HG03521 (cell line): ENCODE data around the gene TUFT1.

Experiments
- ATAC-seq: cut with Tn5 transposase; IDR thresholded peaks from one replicate; pipeline ENCODE4 v1.9.1; 2021; ENCODE audit warnings: mild to moderate bottlenecking, moderate library complexity; ENCODE audit not compliant: unreplicated experiment

TUFT1 gene

DNA sequence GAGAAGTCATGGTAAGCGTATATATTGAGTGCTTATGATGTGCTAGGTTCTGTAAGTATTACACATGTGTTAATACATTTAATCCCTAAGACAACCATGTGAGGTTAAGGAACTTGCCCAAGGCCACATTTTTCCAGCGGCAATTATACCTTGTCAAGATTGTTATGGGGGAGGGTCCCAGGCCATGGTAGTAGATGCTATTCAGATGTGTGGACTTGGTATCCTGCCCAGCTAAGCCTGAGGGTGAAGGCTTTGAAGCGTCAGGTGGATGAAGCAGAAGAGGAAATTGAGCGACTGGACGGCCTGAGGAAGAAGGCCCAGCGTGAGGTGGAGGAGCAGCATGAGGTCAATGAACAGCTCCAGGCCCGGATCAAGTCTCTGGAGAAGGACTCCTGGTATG lies 3.6 kb upstream of the TUFT1 start:
- ATAC-seq = no peak

GRCh38 chr1:151537112-151537511 lies 3.0 kb upstream of the TUFT1 start:
- no peak for ATAC-seq

DNA sequence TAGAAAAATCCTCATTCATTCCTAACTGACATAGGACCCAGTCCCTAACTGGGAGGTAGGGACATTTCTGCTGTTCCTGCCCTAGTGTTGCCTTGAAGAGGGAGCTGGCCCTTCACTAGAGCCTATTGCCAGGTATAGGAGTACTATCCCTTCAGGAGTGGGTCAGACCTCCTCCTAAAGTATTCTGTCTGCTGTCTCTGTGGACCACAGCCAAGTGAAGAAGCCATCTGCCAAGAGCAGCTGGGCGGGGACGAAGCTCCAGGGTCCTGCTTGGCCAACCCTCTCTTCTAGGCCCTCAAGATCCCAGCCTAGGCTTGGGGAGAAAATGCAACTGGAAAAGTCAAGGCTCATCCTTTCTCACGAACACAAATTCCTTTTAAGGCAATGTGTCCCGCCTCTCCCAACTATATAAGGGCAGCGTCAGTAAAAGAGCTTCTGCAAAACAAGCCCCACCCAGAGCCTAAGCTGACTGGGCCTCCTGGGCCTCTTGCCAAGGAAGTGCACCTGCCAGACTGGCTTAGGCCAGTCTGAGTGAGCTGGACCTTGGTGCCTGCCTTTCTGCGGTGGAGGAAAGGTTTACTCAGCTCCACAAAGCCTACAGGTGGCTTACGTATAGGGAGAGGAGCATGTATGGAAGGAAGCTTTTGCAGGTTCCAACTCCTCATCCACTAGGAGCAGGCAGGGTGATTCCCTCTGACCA lies 638 bp upstream of the TUFT1 start:
- ATAC-seq = no peak

DNA sequence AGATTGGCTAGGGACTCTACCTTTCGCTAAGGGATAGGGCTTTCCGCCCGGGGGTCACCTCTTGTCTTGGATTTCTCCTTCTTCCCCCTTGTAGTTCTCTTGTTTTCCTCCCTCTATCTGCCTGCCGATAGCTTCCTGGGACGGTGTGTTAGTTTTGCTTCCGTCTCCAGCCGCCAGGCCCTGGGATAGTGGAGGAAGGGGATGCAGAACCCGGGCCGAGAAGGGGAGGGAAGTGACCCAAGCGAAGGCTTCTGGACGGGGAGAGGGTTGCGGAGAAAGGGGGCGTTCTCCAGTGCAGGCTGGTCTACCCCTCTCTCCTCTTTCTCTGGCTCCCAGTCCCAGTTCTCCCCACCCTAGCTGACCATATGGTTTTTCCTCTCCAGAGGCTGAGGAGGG lies 871 bp downstream of the TUFT1 start:
- no peak for ATAC-seq

GRCh38 chr1:151541752-151542151 lies 1.6 kb downstream of the TUFT1 start:
- no peak for ATAC-seq

DNA sequence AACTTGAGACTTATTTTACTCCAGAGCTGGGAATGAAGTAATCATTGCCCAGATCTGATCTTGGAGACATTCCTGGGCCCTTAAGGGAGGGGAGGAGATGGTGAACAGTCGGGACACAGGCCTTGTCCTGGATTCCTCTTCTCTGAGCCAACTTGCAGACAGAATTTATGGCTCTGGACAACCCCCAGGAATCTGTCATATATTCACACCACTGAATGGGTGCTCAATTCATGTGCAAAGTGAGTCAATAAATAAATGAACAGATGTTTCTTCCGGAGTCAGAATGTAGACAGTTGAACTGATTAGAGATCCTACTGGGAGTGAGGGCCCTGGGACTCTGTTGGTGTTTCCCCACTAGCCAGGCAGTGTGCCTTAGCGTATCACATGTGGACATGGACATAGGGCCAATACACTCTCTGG lies 2.6 kb downstream of the TUFT1 start:
- no peak for ATAC-seq

DNA sequence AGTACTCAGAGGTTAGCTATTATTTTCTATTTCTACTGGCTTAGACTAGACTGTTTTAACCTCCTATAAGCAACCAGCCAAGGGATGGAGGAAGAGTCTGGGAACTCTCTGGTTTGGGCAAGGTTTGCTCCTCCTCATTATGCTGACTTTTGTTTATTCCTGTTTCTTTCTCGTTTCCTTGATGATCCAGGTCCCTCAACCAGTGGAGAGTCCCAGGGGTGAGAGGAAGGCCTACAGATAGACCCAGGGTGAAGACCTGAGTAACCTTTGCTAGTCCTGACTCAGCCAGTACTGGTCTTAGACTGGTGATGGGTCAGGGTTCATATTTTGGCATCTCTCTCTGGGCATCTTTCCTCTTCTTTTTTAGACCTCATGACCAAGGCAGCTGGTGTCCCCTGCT lies 5.4 kb downstream of the TUFT1 start:
- no peak for ATAC-seq

DNA sequence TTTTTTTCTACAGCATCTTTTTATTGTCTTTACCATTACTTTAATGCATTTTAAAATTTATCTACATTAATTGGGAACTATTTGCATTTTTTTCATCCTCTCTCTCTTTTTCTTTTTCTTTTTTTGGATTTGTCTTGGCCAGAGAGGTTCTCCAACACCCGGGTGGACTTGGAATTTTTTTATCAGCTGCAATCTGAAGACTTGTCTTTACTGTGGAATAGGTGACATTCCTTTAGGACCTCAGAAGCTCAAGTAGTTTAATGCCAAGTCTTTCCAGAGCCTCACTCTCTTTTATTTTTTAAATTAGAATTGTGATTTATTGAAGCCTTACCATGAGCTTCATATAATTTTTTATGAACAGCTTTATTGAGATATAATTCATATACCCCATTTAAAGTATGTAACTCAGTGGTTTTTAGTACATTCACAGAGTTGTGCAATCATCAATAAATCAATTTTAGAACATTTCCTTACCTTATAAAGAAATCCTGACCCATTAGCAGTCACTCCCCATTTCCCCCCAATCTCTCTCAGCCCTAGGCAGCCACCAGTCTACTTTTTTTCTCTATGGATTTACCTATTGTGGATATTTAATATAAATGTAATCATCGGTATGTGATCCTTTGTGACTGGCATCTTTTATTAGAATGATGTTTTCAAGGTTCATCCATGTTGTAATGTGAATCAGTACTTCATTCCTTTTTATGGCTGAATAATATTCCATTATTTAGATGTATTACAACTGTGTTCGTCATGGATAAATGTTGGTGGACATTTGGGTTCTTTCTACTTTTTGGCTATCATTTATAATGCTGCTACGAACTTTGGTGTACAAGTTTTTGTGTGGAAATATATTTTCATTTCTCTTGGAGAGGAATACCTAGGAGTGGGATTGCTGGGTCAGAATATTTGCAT lies 6.2 kb downstream of the TUFT1 start:
- ATAC-seq = no peak

- no peak for ATAC-seq
Measured at GRCh38 chr1:151547119-151547899, 7.2 kb downstream of the TUFT1 start.

GRCh38 chr1:151547900-151548230 lies 7.8 kb downstream of the TUFT1 start:
- no peak for ATAC-seq

GRCh38 chr1:151549199-151549598 lies 9.1 kb downstream of the TUFT1 start:
- no peak for ATAC-seq

- ATAC-seq = no peak
Measured at GRCh38 chr1:151553659-151554058, 13.6 kb downstream of the TUFT1 start.

- ATAC-seq = no peak
Measured at GRCh38 chr1:151556052-151556451, 15.9 kb downstream of the TUFT1 start.

GRCh38 chr1:151562661-151563060 lies 22.6 kb downstream of the TUFT1 start:
- ATAC-seq = no peak

- ATAC-seq = no peak
Measured at GRCh38 chr1:151563376-151563775, 23.3 kb downstream of the TUFT1 start.

GRCh38 chr1:151565502-151566189 lies 25.5 kb downstream of the TUFT1 start:
- ATAC-seq = no peak

- ATAC-seq = no peak
Measured at GRCh38 chr1:151568626-151569088, 28.5 kb downstream of the TUFT1 start.

DNA sequence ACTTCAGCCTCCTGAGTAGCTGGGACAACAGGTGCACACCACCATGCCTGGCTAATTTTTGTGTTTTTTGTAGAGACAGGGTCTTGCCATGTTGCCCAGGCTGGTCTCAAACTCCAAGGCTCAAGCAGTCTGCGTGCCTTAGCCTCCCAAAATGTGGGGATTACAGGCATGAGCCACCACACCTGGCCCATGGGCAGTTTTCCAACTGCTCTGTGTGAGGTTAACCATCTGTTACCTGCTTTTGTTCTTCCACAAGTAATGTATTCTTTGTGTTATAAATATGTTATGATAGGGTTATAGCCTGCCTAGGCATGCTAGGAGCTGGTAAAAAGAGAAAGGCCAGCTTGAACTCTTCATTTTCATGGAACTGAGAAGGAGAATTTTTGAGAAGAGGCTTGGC lies 30.7 kb downstream of the TUFT1 start:
- no peak for ATAC-seq

DNA sequence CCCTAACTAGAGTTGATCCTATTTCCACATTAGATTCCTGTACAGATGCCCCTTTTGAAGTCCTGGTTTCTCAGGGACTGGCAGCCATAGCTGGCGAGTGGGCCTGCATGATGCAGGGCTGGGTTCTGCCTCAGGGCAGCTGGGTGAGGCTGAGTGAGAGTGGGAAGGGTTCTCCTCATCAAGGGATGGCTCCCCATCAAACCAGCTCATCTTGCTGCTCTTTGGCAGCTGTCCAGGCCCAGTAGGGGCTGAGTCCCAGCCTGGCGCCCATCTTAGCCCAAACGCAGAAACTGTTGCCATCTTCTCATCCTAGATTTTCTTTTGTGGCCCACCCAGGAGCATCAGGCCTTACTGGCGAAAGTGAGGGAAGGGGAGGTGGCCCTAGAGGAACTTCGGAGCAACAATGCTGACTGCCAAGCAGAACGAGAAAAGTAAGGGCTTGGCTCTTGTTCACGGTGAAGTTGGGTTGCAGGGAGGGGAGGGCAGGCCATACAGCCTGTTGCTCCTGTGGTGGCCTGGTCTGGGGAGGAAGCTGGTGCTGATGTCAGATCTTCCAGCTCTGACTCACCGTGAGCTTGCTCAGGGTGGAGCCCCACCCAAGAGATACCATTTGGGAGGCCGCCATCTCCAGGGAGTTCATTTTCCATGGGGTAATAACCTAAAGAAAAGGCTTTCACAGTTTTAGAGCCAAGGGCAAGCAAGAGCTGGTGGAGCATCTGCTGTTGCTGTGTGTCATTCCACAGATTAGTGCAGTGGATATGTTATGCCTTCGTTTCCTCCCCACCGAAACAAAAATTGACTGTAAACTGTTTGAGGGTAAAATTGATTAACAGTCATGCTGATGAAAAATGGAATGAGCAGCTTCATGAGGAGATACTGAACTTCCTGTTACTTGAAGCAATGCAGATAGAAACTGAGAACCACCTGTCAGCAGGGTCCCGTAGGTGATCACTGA lies 34.7 kb downstream of the TUFT1 start:
- ATAC-seq = no peak

GRCh38 chr1:151577173-151577572 lies 37.1 kb downstream of the TUFT1 start:
- no peak for ATAC-seq
